ENCODE data around the gene ITGA3. TPM values are rescaled to one million over a fixed set of nuclear protein-coding genes. Genes with fewer than 3 reads are reported as not detected.

ITGA3 gene
- total RNA-seq, 1 experiment from 2014 or later = 392 TPM

- Histone ChIP-seq H3K4me3 (replicated peaks in 1 of 2; ENCODE audit: low read depth in 1 of 2, low read length in 2 of 2) (no peak overlapping the region), H2AFZ (ENCODE audit: low read depth, low read length, poor library complexity, severe bottlenecking) (no peak overlapping the region), H3K4me2 (ENCODE audit: low read length) (no peak overlapping the region), H3K36me3 (ENCODE audit: control insufficient read depth in 1 of 2, insufficient read depth in 2 of 2, low read length in 2 of 2) (peaks cover 0 to 5% of the 10 kb centered on the region in 2 experiments; a peak in 1 of 4 replicates), H4K20me1 (ENCODE audit: insufficient read depth) (no peaks in the 10 kb centered on the region), H3K9me3 (ENCODE audit: control insufficient read depth in 1 of 2, insufficient read depth in 1 of 2, low read depth in 1 of 2, low read length in 2 of 2) (no peaks in the 10 kb centered on the region), H3K27me3 (ENCODE audit: insufficient read depth, low read length) (no peaks in the 10 kb centered on the region), H3K9ac (ENCODE audit: low read length) (no peak overlapping the region), H3K79me2 (ENCODE audit: insufficient read depth, low read length) (no peaks in the 10 kb centered on the region), H3K27ac (ENCODE audit: low read depth, low read length) (no peak overlapping the region), H3K9me2 (ENCODE audit: insufficient read depth) (no peaks in the 10 kb centered on the region), H3K4me1 (ENCODE audit: control insufficient read depth in 1 of 2, insufficient read depth in 2 of 2, low read length in 2 of 2) (peaks cover 7 to 27% of the 10 kb centered on the region in 2 experiments; a peak in 3 of 4 replicates)
- DNase-seq (ENCODE audit: low read depth, low spot score) = no peak
- TF ChIP-seq, protein P1, sequence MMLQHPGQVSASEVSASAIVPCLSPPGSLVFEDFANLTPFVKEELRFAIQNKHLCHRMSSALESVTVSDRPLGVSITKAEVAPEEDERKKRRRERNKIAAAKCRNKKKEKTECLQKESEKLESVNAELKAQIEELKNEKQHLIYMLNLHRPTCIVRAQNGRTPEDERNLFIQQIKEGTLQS (IDR thresholded peaks at IDR 0.05) = no peak
- TF ChIP-seq ZFX (IDR thresholded peaks at IDR 0.05) = no peak
- no peak for TF ChIP-seq RAD21 (IDR thresholded peaks at IDR 0.05; ENCODE audit: low read depth)
- TF ChIP-seq CBX3 (IDR thresholded peaks at IDR 0.05; ENCODE audit: low read depth) = no peak
- TF ChIP-seq TCF7L2 (IDR thresholded peaks at IDR 0.05; ENCODE audit: borderline replicate concordance, extremely low read depth, insufficient read depth, insufficient read length) = no peak
- no peak for TF ChIP-seq SP1 (IDR thresholded peaks at IDR 0.05; ENCODE audit: low read depth)
- no peak for TF ChIP-seq FOSL1 (IDR thresholded peaks at IDR 0.05; ENCODE audit: low read depth)
- no peak for TF ChIP-seq POLR2A (IDR thresholded peaks at IDR 0.05; ENCODE audit: borderline replicate concordance, extremely low read depth, insufficient read depth, insufficient read length)
- TF ChIP-seq JUND (IDR thresholded peaks at IDR 0.05) = no peak
- TF ChIP-seq SRF (IDR thresholded peaks at IDR 0.05; ENCODE audit: low read depth) = no peak
- no peak for TF ChIP-seq ZNF274 (IDR thresholded peaks at IDR 0.05; ENCODE audit: low read depth, low read length)
- TF ChIP-seq MAX (IDR thresholded peaks at IDR 0.05) = no peak
- no peak for TF ChIP-seq POLR2AphosphoS5 (IDR thresholded peaks at IDR 0.05; ENCODE audit: low read depth, low read length)
- no peak for TF ChIP-seq EZH2phosphoT487 (IDR thresholded peaks at IDR 0.05; ENCODE audit: borderline replicate concordance)
- no peak for TF ChIP-seq ELF1 (IDR thresholded peaks at IDR 0.05; ENCODE audit: borderline replicate concordance, low read depth)
- no peak for TF ChIP-seq YY1 (IDR thresholded peaks at IDR 0.05; ENCODE audit: extremely low read depth, insufficient replicate concordance, low read depth, low read length)
- TF ChIP-seq CEBPB (IDR thresholded peaks at IDR 0.05; ENCODE audit: low read depth) = no peak
- no peak for TF ChIP-seq SIN3A (IDR thresholded peaks at IDR 0.05; ENCODE audit: low read depth)
- no peak for TF ChIP-seq ZBTB33 (IDR thresholded peaks at IDR 0.05; ENCODE audit: extremely low read depth, insufficient replicate concordance, low read length)
- TF ChIP-seq REST (IDR thresholded peaks at IDR 0.05; ENCODE audit: low read depth) = no peak
- BruUV-seq (replicated peaks) = no TSS peak
- ChIA-PET RAD21 (ENCODE audit: low non-redundant PET in 1 of 2, low total read pairs in 2 of 2, uncharacterized antibody in 2 of 2, unreplicated experiment in 2 of 2) (no interaction called here), CTCF (interaction anchor here (0.9 to 6.8 kb wide), 4 partner anchors 11 to 20 kb away, joined by 3 to 55 read pairs (median 7); partner anchors contain the start of gene PDK2), POLR2A (no interaction called here)
- intact Hi-C loops (cut with micrococcal nuclease) = no loop called here
- no peak for ATAC-seq
Measured at GRCh38 chr17:50112694-50113093, 56.8 kb downstream of the ITGA3 start.
